ENCODE measurements around the gene SRSF10.
"Not testable (repeated sequence)": the region's sequence is repeated elsewhere in the genome, so short reads cannot be mapped to it uniquely, and the experiment has no call there.

SRSF10 gene

GRCh38 chr1:23958810-23959460 lies 21.2 kb downstream of the SRSF10 start:
- Histone ChIP-seq H3K4me3 (ENCODE audit: low read depth in 1 of 2, low read length in 2 of 2) (peak overlapping the region; percentile 74 to 84), H3K4me1 (ENCODE audit: control insufficient read depth in 1 of 2, insufficient read depth in 2 of 2, low read length in 2 of 2) (peaks cover 18 to 38% of the 10 kb centered on the region in 2 donors)

GRCh38 chr1:23958040-23958809 lies 21.9 kb downstream of the SRSF10 start:
- peaks cover 17 to 33% of the 10 kb centered on the region in 2 donors for H3K4me1 ChIP-seq (ENCODE audit: control insufficient read depth in 1 of 2, insufficient read depth in 2 of 2, low read length in 2 of 2)
- peak overlapping the region; percentile 98 for H3K27ac ChIP-seq (ENCODE audit: low read depth, low read length)
- H3K9ac ChIP-seq (ENCODE audit: low read depth in 1 of 2, low read length in 2 of 2), result peak overlapping the region; percentile 92 to 99
- not testable (repeated sequence) for H3K9me3 ChIP-seq (ENCODE audit: control insufficient read depth in 1 of 2, low read length in 2 of 2); H3K27me3 ChIP-seq (ENCODE audit: control insufficient read depth in 1 of 2, insufficient read depth in 2 of 2, low read length in 2 of 2); H3K36me3 ChIP-seq (ENCODE audit: control insufficient read depth in 1 of 2, insufficient read depth in 2 of 2, low read length in 2 of 2)
- peak overlapping the region; percentile 74 to 84 for H3K4me3 ChIP-seq (ENCODE audit: low read depth in 1 of 2, low read length in 2 of 2)

More at GRCh38 chr1:23958810-23959460, 21.2 kb downstream of the SRSF10 start:
- H3K9ac ChIP-seq (ENCODE audit: low read depth in 1 of 2, low read length in 2 of 2), result peak overlapping the region; percentile 92 to 99
- H3K9me3 ChIP-seq (ENCODE audit: control insufficient read depth in 1 of 2, low read length in 2 of 2), result no peaks in the 10 kb centered on the region
- H3K27ac ChIP-seq (ENCODE audit: low read depth, low read length), result peak overlapping the region; percentile 98
- H3K27me3 ChIP-seq (ENCODE audit: control insufficient read depth in 1 of 2, insufficient read depth in 2 of 2, low read length in 2 of 2), result no peaks in the 10 kb centered on the region
- peaks cover 3 to 10% of the 10 kb centered on the region in 2 donors for H3K36me3 ChIP-seq (ENCODE audit: control insufficient read depth in 1 of 2, insufficient read depth in 2 of 2, low read length in 2 of 2)

- Histone ChIP-seq H3K36me3 (ENCODE audit: control insufficient read depth in 1 of 2, insufficient read depth in 2 of 2, low read length in 2 of 2) (peaks cover 0 to 4% of the 10 kb centered on the region in 2 donors), H3K9ac (ENCODE audit: low read depth in 1 of 2, low read length in 2 of 2) (no peak overlapping the region), H3K4me1 (ENCODE audit: control insufficient read depth in 1 of 2, insufficient read depth in 2 of 2, low read length in 2 of 2) (peaks cover 17 to 33% of the 10 kb centered on the region in 2 donors), H3K4me3 (ENCODE audit: low read depth in 1 of 2, low read length in 2 of 2) (no peak overlapping the region), H3K27ac (ENCODE audit: low read depth, low read length) (no peak overlapping the region), H3K9me3 (ENCODE audit: control insufficient read depth in 1 of 2, low read length in 2 of 2) (no peaks in the 10 kb centered on the region), H3K27me3 (ENCODE audit: control insufficient read depth in 1 of 2, insufficient read depth in 2 of 2, low read length in 2 of 2) (no peaks in the 10 kb centered on the region)
These were observed 23.0 kb downstream of the SRSF10 start for GRCh38 chr1:23957096-23957495.

GRCh38 chr1:23953020-23953419 lies 27.1 kb downstream of the SRSF10 start:
- Histone ChIP-seq H3K27ac (ENCODE audit: low read depth, low read length) (no peak overlapping the region), H3K27me3 (ENCODE audit: control insufficient read depth in 1 of 2, insufficient read depth in 2 of 2, low read length in 2 of 2) (no peaks in the 10 kb centered on the region), H3K9me3 (ENCODE audit: control insufficient read depth in 1 of 2, low read length in 2 of 2) (no peaks in the 10 kb centered on the region), H3K9ac (ENCODE audit: low read depth in 1 of 2, low read length in 2 of 2) (no peak overlapping the region), H3K36me3 (ENCODE audit: control insufficient read depth in 1 of 2, insufficient read depth in 2 of 2, low read length in 2 of 2) (no peaks in the 10 kb centered on the region), H3K4me3 (ENCODE audit: low read depth in 1 of 2, low read length in 2 of 2) (no peak overlapping the region), H3K4me1 (ENCODE audit: control insufficient read depth in 1 of 2, insufficient read depth in 2 of 2, low read length in 2 of 2) (peaks cover 11 to 26% of the 10 kb centered on the region in 2 donors)

- Histone ChIP-seq H3K4me3 (ENCODE audit: low read depth in 1 of 2, low read length in 2 of 2) (no peak overlapping the region), H3K9ac (ENCODE audit: low read depth in 1 of 2, low read length in 2 of 2) (no peak overlapping the region), H3K4me1 (ENCODE audit: control insufficient read depth in 1 of 2, insufficient read depth in 2 of 2, low read length in 2 of 2) (no peaks in the 10 kb centered on the region), H3K27me3 (ENCODE audit: control insufficient read depth in 1 of 2, insufficient read depth in 2 of 2, low read length in 2 of 2) (no peaks in the 10 kb centered on the region), H3K36me3 (ENCODE audit: control insufficient read depth in 1 of 2, insufficient read depth in 2 of 2, low read length in 2 of 2) (no peaks in the 10 kb centered on the region), H3K9me3 (ENCODE audit: control insufficient read depth in 1 of 2, low read length in 2 of 2) (peaks cover 5 to 9% of the 10 kb centered on the region in 2 donors), H3K27ac (ENCODE audit: low read depth, low read length) (no peak overlapping the region)
These were observed 32.8 kb downstream of the SRSF10 start for GRCh38 chr1:23947366-23947765.

GRCh38 chr1:23936481-23937176 lies 43.5 kb downstream of the SRSF10 start:
- no peaks in the 10 kb centered on the region for H3K9me3 ChIP-seq (ENCODE audit: control insufficient read depth in 1 of 2, low read length in 2 of 2)
- no peak overlapping the region for H3K4me3 ChIP-seq (ENCODE audit: low read depth in 1 of 2, low read length in 2 of 2)
- H3K27ac ChIP-seq (ENCODE audit: low read depth, low read length), result no peak overlapping the region
- no peak overlapping the region for H3K9ac ChIP-seq (ENCODE audit: low read depth in 1 of 2, low read length in 2 of 2)
- no peaks in the 10 kb centered on the region for H3K27me3 ChIP-seq (ENCODE audit: control insufficient read depth in 1 of 2, insufficient read depth in 2 of 2, low read length in 2 of 2)
- no peaks in the 10 kb centered on the region for H3K36me3 ChIP-seq (ENCODE audit: control insufficient read depth in 1 of 2, insufficient read depth in 2 of 2, low read length in 2 of 2)
- no peaks in the 10 kb centered on the region for H3K4me1 ChIP-seq (ENCODE audit: control insufficient read depth in 1 of 2, insufficient read depth in 2 of 2, low read length in 2 of 2)

GRCh38 chr1:23931491-23931880 lies 48.6 kb downstream of the SRSF10 start:
- Histone ChIP-seq H3K4me1 (ENCODE audit: control insufficient read depth in 1 of 2, insufficient read depth in 2 of 2, low read length in 2 of 2) (no peaks in the 10 kb centered on the region), H3K9ac (ENCODE audit: low read depth in 1 of 2, low read length in 2 of 2) (no peak overlapping the region), H3K36me3 (ENCODE audit: control insufficient read depth in 1 of 2, insufficient read depth in 2 of 2, low read length in 2 of 2) (no peaks in the 10 kb centered on the region), H3K27ac (ENCODE audit: low read depth, low read length) (no peak overlapping the region), H3K4me3 (ENCODE audit: low read depth in 1 of 2, low read length in 2 of 2) (no peak overlapping the region), H3K27me3 (ENCODE audit: control insufficient read depth in 1 of 2, insufficient read depth in 2 of 2, low read length in 2 of 2) (no peaks in the 10 kb centered on the region), H3K9me3 (ENCODE audit: control insufficient read depth in 1 of 2, low read length in 2 of 2) (no peaks in the 10 kb centered on the region)

GRCh38 chr1:23930861-23931490 lies 49.2 kb downstream of the SRSF10 start:
- Histone ChIP-seq H3K27me3 (ENCODE audit: control insufficient read depth in 1 of 2, insufficient read depth in 2 of 2, low read length in 2 of 2) (no peaks in the 10 kb centered on the region), H3K4me3 (ENCODE audit: low read depth in 1 of 2, low read length in 2 of 2) (no peak overlapping the region), H3K9ac (ENCODE audit: low read depth in 1 of 2, low read length in 2 of 2) (no peak overlapping the region), H3K4me1 (ENCODE audit: control insufficient read depth in 1 of 2, insufficient read depth in 2 of 2, low read length in 2 of 2) (no peaks in the 10 kb centered on the region), H3K36me3 (ENCODE audit: control insufficient read depth in 1 of 2, insufficient read depth in 2 of 2, low read length in 2 of 2) (no peaks in the 10 kb centered on the region), H3K27ac (ENCODE audit: low read depth, low read length) (no peak overlapping the region), H3K9me3 (ENCODE audit: control insufficient read depth in 1 of 2, low read length in 2 of 2) (no peaks in the 10 kb centered on the region)

- Histone ChIP-seq H3K27ac (ENCODE audit: low read depth, low read length) (no peak overlapping the region), H3K4me1 (ENCODE audit: control insufficient read depth in 1 of 2, insufficient read depth in 2 of 2, low read length in 2 of 2) (no peaks in the 10 kb centered on the region), H3K4me3 (ENCODE audit: low read depth in 1 of 2, low read length in 2 of 2) (no peak overlapping the region), H3K9me3 (ENCODE audit: control insufficient read depth in 1 of 2, low read length in 2 of 2) (no peaks in the 10 kb centered on the region), H3K9ac (ENCODE audit: low read depth in 1 of 2, low read length in 2 of 2) (no peak overlapping the region), H3K36me3 (ENCODE audit: control insufficient read depth in 1 of 2, insufficient read depth in 2 of 2, low read length in 2 of 2) (no peaks in the 10 kb centered on the region), H3K27me3 (ENCODE audit: control insufficient read depth in 1 of 2, insufficient read depth in 2 of 2, low read length in 2 of 2) (no peaks in the 10 kb centered on the region)
These were observed 49.9 kb downstream of the SRSF10 start for GRCh38 chr1:23930270-23930669.

GRCh38 chr1:23928789-23929188 lies 51.3 kb downstream of the SRSF10 start:
- H3K9ac ChIP-seq (ENCODE audit: low read depth in 1 of 2, low read length in 2 of 2), result no peak overlapping the region
- H3K9me3 ChIP-seq (ENCODE audit: control insufficient read depth in 1 of 2, low read length in 2 of 2), result no peaks in the 10 kb centered on the region
- no peak overlapping the region for H3K27ac ChIP-seq (ENCODE audit: low read depth, low read length)
- no peaks in the 10 kb centered on the region for H3K36me3 ChIP-seq (ENCODE audit: control insufficient read depth in 1 of 2, insufficient read depth in 2 of 2, low read length in 2 of 2)
- no peaks in the 10 kb centered on the region for H3K27me3 ChIP-seq (ENCODE audit: control insufficient read depth in 1 of 2, insufficient read depth in 2 of 2, low read length in 2 of 2)
- H3K4me1 ChIP-seq (ENCODE audit: control insufficient read depth in 1 of 2, insufficient read depth in 2 of 2, low read length in 2 of 2), result no peaks in the 10 kb centered on the region
- no peak overlapping the region for H3K4me3 ChIP-seq (ENCODE audit: low read depth in 1 of 2, low read length in 2 of 2)

Measured in duodenal mucosa (tissue), 2 donors.